Measurements from ENCODE around the gene NEU4.
"Not testable (repeated sequence)": the region's sequence is repeated elsewhere in the genome, so short reads cannot be mapped to it uniquely, and the experiment has no call there.

The NEU4 gene

DNA sequence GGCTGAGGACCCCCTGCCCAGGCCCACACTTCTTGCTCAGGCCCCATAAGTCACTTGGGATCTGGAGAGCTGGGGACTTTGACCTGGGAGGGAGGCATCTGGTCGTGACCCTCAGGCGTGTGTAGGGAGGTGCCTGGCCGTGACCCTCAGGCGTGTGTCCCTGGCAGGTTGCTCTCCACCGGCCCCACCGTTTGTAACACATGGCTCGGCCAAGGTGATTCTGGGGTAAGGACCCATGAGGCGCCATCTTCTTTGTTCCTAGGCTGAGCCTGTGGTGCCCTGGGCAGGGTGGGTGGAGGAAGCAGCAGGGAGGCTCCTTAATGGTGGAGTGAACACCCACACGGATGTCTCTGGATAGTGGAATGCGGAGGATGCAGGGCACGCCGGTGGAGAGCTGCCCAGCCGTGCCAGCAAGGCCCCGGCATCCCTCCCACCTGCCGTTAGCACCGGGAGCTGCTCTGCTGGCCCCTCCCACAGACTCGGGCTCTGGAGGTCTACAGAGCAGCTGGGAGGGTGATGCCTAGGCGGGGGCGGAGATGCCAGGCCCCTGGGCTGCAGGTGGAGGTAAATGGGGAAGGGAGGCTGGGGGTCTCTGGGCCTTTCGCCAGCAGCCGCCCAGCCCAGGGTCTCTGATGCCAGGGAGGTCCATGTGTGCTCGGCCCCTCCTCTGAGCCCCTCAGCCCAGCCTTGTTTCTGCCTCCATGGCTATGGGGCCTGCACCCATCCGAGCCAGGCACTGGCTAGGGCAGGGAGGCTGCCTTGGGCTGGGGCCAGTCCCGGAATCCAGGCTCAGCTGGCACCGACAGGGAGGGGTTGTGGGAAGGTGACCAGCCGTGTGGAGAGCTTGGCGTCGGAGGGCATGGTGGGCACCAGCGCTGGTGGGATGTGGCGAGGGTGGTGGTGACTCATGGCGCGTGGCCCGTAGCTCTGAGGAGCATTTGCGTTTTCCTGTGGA is 33.5 kb upstream of the NEU4 start:
- DNase-seq, result no peak

DNA sequence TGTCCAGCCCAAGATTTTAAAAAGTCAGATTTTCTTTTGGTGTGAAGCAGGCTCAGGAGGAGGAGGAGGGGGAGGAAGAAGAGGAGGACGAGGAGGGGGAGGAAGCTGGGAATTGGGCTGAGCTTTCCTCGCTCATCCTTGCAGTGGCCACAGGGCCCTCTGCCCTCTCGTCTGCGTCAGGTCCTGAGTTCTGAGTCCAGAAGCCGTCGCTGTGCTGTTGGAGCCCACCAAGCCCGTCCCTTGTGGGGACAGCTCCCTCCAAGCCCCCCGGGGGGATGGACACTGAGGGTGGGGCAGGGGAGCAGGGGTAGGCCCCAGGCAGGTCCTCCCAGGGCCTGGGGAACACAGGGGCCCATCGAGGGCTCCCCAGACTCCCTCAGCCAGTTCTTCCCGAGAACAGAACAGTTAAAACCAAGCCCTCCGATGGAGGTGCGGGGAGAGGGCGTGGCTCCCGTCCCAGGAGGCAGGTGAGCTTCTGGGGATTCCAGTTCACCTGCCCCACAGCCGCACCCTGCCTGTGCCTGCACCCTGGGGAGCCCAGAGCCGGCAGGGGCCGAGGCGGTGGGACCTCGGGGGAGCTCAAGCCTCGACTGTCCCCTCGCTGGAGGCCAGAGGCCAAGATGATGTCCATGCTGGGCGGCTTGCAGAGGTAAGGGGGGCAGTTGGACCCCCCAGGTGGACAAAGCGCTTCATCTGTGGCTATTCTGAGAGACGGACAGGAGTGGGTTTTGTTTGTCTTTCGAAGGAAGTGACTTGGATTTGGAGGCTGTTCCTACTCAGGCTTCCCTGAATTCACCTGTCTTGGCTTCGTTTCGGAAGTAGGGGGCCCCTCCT is 32.4 kb upstream of the NEU4 start, which contains the start of gene GAL3ST2:
Gene GAL3ST2 (plus strand): TSS at position 487 of the 834 bp plus-strand sequence. CDS start 134 bp downstream, at position 621.
- DNase-seq, result no peak

GRCh38 chr2:241777170-241777685 is 31.8 kb upstream of the NEU4 start:
- no peak for DNase-seq

GRCh38 chr2:241777686-241778627 is 31.0 kb upstream of the NEU4 start:
- DNase-seq, result no peak

- DNase-seq, result no peak
Observed at GRCh38 chr2:241780939-241781569, 27.9 kb upstream of the NEU4 start.

GRCh38 chr2:241782053-241782452 is 26.9 kb upstream of the NEU4 start:
- DNase-seq, result not testable (repeated sequence)

GRCh38 chr2:241788135-241788534 is 20.9 kb upstream of the NEU4 start:
- no peak for DNase-seq

- no peak for DNase-seq
Observed at GRCh38 chr2:241788572-241788971, 20.4 kb upstream of the NEU4 start.

DNA sequence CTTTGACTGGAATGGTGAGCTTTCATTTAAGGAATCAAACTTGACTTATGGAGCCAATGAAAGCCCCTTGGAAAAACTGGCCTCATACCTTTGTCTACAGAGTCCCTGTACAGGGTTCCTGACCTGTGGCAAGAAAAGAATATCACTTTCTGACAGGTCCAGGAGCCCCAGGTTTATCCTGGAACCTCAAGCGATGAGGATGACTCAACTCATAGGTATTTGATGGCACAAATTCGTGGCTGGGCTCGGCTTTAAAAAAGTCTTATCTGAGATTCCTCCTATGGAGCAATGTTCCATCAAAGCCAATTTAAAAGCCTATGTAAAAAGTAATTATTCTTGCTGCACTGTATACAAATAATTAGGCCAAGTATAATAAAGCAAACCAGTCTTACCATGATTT is 17.6 kb upstream of the NEU4 start:
- DNase-seq, result not testable (repeated sequence)

DNA sequence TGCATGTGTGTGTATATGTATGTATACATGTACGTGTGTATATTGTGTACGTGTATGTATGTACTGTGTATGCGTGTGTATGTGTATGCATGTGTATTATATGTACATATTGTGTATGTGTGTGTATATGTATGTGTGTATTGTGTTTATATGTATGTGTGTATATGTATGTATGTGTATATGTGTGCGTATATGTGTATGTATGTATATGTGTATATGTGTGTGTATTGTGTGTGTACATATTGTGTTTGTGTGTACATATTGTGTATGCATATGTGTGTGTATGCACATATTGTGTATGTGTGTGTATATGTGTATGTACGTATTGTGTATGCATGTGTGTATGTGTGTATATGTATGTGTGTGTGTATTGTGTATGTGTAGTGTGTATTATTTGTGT is 15.6 kb upstream of the NEU4 start:
- DNase-seq, result no peak

- no peak for DNase-seq
Observed at GRCh38 chr2:241794250-241794823, 14.7 kb upstream of the NEU4 start.

DNA sequence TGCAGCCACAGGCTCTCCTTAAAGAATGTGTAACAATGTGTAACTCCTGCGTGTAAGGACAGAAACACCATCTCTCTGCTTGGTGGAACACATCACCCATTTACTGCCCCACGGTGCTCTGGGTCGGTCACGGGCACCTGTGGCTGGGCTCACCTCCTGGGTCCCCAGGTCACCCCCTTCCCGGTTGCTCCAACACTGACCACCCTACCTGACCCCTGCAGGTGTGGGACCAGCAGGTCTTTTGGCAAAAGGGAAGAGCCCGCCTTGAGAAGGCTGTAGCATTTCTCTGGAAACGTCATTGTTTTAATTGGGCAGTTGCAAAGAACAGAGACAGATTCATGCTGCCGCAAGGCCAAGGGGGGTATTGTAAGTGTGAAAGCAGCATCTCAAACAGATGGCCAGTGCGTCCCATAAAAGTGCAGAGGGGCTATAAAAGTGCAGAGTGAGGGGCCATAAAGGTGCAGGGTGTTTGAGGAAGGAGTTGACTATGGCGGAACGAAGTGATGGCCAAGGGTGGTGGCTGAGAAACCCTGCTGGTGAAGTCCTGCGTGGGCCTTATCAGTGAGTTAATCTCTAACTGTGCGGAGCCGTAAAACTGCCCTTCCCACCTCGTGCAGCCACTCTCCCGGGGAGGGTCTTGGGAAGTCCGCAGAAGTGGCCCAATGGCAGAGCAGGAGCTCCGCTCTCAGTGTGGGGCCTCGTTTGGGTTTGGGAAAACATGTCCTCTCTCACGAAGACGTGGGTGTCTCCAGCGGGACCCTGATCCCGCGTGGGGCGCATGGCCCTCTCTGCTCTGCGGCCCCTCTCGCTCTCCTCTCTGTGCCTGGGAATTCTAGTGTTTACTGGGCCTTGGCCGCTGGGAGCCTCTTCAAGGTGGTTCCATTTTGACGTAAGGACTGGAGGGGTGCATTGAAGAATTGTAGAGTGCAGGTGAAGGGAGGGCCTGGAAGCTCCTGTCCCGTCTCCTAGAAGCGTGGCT is 13.7 kb upstream of the NEU4 start:
- DNase-seq, result no peak

- no peak for DNase-seq
Observed at GRCh38 chr2:241796209-241796608, 12.8 kb upstream of the NEU4 start.

GRCh38 chr2:241796610-241797138 is 12.3 kb upstream of the NEU4 start:
- DNase-seq, result no peak

- DNase-seq, result no peak
Observed at GRCh38 chr2:241797441-241798080, 11.4 kb upstream of the NEU4 start.

GRCh38 chr2:241798081-241798630 is 10.8 kb upstream of the NEU4 start:
- DNase-seq, result peak; percentile 20

DNA sequence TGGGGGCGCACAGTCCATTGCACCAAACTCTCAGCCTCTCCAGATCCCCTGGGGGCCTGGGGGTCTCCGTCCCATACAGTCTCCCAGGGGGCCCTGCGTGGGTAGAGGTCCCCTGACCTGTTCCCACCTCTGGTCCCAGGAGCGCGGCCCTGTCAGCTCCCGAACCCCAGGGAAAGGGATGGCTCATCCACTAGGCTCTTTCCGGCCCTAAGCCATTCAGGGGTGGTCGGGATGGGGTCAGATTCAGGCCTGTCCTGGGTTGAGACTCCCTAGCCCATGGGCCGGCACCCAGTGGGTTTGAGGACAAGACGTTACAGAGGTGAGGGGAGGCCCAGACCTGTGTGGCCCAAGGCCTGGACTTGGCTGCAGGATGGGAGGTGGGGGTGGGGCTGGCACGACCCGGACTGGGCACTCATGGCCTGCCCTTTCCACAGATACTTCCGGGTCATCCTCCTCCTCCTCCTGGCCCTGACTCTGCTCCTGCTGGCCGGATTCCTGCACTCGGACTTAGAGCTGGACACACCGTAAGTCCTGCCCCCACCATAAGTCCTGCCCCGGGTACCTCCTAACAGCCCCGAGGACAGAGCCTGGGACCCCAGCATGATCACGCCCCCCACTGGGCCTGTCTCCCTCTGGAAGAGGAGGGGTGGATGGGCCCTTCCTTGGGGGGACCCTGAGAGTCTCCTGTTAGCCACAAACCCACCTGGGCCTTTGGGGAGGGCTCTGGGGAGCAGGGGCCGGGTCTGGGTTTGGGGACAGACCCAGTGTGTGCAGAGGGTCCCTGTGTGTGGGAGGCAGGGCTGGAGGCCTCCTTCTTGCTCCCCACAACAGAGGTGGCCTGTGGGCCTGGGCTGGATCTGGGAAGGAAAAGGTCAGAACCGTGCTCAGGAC is 10.1 kb upstream of the NEU4 start:
- DNase-seq, result no peak

All from femur (tissue), 1 donor.